ENCODE data around the gene AQP4. TPM values are rescaled to one million over a fixed set of nuclear protein-coding genes. Genes with fewer than 3 reads are reported as not detected.

AQP4 gene
- total RNA-seq (2014; rRNA removed; shearing (Covaris generic)), result not detected in 2 replicates

DNA sequence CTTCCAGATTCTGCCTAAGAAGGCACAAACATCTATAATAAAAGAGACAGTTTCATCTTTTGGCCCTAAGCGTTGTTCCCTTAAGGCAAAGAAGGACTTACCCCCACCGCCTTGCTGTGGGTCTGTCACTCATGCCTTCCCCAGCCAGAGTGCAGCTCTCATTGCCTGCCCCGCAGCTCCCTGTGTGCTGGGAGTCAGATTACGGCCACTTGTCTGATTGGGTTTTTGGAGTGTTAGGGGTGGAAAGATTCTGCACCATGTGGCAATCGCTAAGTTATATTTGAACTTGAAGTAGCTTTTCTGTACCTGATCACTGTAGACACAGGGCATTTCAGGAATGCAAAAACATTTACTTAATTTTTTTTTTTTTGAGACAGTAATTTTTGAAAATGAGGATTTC lies at the start of gene AQP4:
TSS of gene AQP4 (minus strand) at position 151 of the 400 bp plus-strand sequence. CDS start at position 133, 18 bp downstream.
- no peak for DNase-seq (ENCODE audit: low read depth)

- DNase-seq (ENCODE audit: low read depth), result no peak
Measured at GRCh38 chr18:26911840-26912239, 46.3 kb upstream of the AQP4 start.

DNA sequence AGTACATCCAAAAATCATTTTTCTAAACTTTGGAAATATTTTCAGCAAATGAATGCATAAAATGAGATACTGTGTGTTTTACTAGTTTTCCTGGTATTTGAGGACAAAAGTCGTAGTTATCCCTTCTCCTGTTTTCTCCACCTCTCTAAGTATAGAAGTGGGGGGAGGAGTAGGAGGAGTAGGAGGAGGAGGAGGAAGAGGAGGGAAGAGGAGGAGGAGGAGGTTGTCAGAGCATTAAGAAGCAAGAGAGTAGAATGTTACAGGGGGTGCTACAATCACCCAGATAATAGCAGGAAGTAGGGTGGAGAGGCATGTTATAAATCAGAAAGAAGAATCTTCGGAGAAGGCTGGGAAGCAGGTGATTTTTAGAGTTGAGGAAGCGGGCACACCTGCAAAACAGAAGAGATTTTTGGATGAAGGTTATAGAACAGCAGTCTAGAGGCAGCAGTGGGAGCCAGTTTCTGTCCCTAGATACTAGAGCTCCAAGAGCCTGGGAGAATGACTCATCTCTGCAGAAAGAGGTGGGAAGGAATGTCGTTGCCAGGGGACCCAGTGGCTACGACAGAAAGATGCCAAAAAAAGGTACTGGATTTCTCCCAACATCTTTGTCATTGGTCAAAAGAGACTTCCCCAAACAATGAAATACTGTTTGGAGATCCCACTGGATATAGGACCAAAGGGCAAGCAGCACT lies 44.2 kb upstream of the AQP4 start:
- no peak for DNase-seq (ENCODE audit: low read depth)

GRCh38 chr18:26908906-26909305 lies 43.4 kb upstream of the AQP4 start:
- DNase-seq (ENCODE audit: low read depth), result no peak

- DNase-seq (ENCODE audit: low read depth), result no peak
Measured at GRCh38 chr18:26902291-26902690, 36.8 kb upstream of the AQP4 start.

- DNase-seq (ENCODE audit: low read depth), result no peak
Measured at GRCh38 chr18:26901020-26901419, 35.5 kb upstream of the AQP4 start.

- DNase-seq (ENCODE audit: low read depth), result no peak
Measured at GRCh38 chr18:26894426-26894825, 28.9 kb upstream of the AQP4 start.

DNA sequence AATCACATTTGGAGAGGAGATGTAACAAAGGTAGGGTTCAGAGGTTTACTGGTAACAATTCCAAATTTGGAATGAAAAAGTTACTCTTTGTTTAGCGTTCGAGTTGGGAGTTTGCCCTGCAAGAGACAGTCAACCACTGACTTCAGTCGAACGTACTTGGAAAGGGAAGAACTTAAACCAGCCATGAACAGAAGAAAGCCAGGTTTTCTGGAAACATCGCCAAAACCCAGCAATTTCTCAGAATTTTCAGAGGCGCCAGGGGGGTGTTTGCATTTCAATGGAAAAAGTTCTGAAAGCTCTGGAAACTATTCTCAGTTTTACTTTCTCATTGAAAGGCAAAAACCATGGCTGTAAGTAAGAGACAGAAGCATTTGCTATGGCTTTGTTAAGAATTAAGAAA lies 28.5 kb upstream of the AQP4 start:
- DNase-seq (ENCODE audit: low read depth), result no peak

DNA sequence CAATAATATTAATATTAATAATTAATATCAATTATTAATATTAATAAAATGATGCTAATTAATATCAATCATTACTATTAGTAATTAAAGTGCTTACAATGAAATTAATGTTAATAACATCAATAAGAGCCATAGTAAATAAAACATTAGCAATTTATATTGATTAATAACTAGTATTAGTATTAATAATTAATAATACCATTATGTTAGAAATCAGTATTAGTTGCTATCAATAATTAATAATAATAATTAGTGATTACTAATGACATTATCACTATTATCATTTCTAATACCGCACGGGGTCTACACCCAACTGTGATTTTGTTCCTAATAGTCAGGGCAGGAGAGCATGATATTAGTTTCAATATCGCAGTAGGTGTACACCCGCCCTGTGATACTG lies 22.8 kb upstream of the AQP4 start:
- DNase-seq (ENCODE audit: low read depth), result no peak

GRCh38 chr18:26875040-26875654 lies 9.6 kb upstream of the AQP4 start:
- no peak for DNase-seq (ENCODE audit: low read depth)

DNA sequence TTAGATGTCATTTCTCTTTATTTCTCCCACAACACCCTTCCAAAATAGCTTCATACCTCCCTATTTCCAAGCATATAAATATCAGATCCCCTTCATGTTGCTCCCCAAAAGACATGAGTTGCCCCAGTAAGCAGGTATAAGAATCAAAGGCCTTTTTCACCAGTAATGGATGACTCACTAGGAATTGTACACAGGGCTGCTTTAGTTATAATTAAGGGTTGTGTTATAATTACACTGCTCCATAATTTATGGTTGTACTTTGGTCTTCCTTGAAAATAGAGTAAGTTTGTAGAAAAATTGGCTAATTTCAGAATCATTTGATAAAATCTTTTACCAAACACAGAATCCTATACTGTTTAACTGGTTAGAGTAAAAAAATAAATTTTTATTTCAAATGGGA lies 8.8 kb upstream of the AQP4 start:
- no peak for DNase-seq (ENCODE audit: low read depth)

GRCh38 chr18:26869640-26870039 lies 4.1 kb upstream of the AQP4 start:
- DNase-seq (ENCODE audit: low read depth), result no peak

- DNase-seq (ENCODE audit: low read depth), result no peak
Measured at GRCh38 chr18:26868968-26869586, 3.6 kb upstream of the AQP4 start.

GRCh38 chr18:26867471-26867870 lies 2.0 kb upstream of the AQP4 start:
- no peak for DNase-seq (ENCODE audit: low read depth)

GRCh38 chr18:26864658-26865057 lies 849 bp downstream of the AQP4 start:
- no peak for DNase-seq (ENCODE audit: low read depth)

- no peak for DNase-seq (ENCODE audit: low read depth)
Measured at GRCh38 chr18:26863921-26864497, 1.5 kb downstream of the AQP4 start.

- DNase-seq (ENCODE audit: low read depth), result no peak
Measured at GRCh38 chr18:26863122-26863879, 2.2 kb downstream of the AQP4 start.

- DNase-seq (ENCODE audit: low read depth), result no peak
Measured at GRCh38 chr18:26862084-26862483, 3.4 kb downstream of the AQP4 start.

- DNase-seq (ENCODE audit: low read depth), result no peak
Measured at GRCh38 chr18:26854292-26854881, 11.1 kb downstream of the AQP4 start.

DNA sequence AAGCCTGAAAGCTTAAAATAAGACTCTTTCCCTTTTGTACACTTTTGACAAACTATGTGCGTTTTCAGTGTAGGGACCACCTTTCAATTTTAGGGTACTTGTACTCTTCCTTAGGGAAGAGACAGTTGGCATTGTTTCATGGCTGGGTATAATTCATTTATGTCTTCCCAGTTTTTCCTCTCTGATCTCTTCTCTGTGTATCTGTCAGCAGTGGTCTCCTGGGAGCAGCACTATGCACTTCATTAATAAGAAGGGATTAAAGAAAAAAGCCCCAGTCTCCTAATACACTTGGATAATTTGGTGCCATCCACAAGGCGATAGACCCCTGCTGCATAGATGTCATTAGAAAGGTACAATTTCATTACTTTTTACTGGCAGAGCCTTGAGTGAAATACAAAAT lies 12.1 kb downstream of the AQP4 start:
- DNase-seq (ENCODE audit: low read depth), result no peak

DNA sequence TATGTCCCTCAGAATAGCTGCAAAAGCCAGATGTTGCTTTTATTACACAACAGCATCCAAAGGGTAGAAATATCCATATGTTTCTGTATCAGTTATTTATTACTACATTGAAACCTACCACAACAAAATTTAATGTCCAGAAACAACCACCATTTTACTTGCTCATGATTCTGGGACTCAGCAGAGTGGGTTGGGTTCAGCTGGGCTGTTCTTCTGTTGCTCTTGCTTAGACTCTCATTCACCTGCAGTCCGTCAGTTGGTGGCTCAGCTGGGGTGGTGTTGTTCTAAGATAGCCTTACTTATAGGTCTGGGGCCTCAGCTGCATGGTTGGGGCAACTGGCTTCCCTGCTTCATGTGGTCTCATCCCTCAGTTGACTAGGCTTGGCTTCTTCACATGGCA lies 21.7 kb downstream of the AQP4 start:
- no peak for DNase-seq (ENCODE audit: low read depth)

GRCh38 chr18:26840965-26841364 lies 24.5 kb downstream of the AQP4 start:
- DNase-seq (ENCODE audit: low read depth), result no peak

Measured in RPMI7951 (cell line).